SK-N-SH (cell line): ENCODE results near the gene EXOC4.

ENCODE experiments used
- CTCF ChIP-seq: fragments of 200-600 bp; sonication (generic); IDR thresholded peaks from 2 replicates; pipeline ENCODE4 v1.6.1; 2017; ENCODE audit warnings: antibody characterized with exemption, mild to moderate bottlenecking, moderate library complexity
- POLR2AphosphoS5 ChIP-seq: IDR thresholded peaks from 2 replicates; pipeline ENCODE4 v1.6.1; 2012; ENCODE audit warnings: low read depth, low read length
- RFX5 ChIP-seq: IDR thresholded peaks from 2 replicates; pipeline ENCODE4 v1.6.1; 2012; ENCODE audit warnings: mild to moderate bottlenecking, improper control_type of control experiment, low read length
- ZBTB33 ChIP-seq: IDR thresholded peaks from 2 replicates; pipeline ENCODE4 v1.4.0; 2012; ENCODE audit warnings: low read depth, borderline replicate concordance

- TF ChIP-seq RFX5 (no peak), ZBTB33 (no peak), CTCF (no peak), POLR2AphosphoS5 (no peak)
Measured at GRCh38 chr7:133572843-133573242, 320.0 kb downstream of the EXOC4 start.
